Heart left ventricle (tissue), 13 donors: ENCODE results near the gene SFTPD.

Experiments
- POLR2A ChIP-seq, 2 donors: fragments of 450-650 bp; IDR thresholded peaks; one replicate each; pipeline ENCODE4 v1.6.1; 2017; ENCODE audit warnings: antibody characterized with exemption in 2 of 2, mild to moderate bottlenecking in 2 of 2, moderate library complexity in 2 of 2
- TF ChIP-seq, protein P1 (sequence below), 12 donors: fragments of 200-600 bp; sonication (generic) in 4 of 12; IDR thresholded peaks; one replicate each; pipeline versions ENCODE4 v1.5.0 to v1.8.0; 2018 to 2022; ENCODE audit warnings: antibody characterized with exemption in 12 of 12, mild to moderate bottlenecking in 5 of 12
- donor health status: ischemic (EF 13 %, LVEDD 7.1; RV severe dilation, severe dysfunction).
- donor health status: DM: no; HTN: yes; CAD: no.
- donor health status: DM: no; HTN: no; CAD: no.
- donor health status: ischemic (EF 25% LVEDD 6.9; RV normal size, moderate dysfunction).
- donor health status: ischemic (EF 25% LVEDD 5.7; RV mildly dilated, moderate dysfunction).
- donor health status: ischemic (EF 35%, LVEDD 5.7; RV mildly dilated, moderate dysfunction).
- donor health status: nonischemic (EF 11% LVEDD 7.7; RV severe dilation, severe dysfunction).
- donor health status: DM: yes; HTN: yes; CAD: no.
- donor health status: PGD.
- donor health status: ischemic (EF 29% LVEDD 5.4; RV normal size, mild dysfunction).
- donor health status: nonischemic (EF 23%, LVEDD 6.1; RV moderate dilation, normal function).

GRCh38 chr10:79976999-79977398, 28.1 kb upstream of the SFTPD start:
- TF ChIP-seq, protein P1, sequence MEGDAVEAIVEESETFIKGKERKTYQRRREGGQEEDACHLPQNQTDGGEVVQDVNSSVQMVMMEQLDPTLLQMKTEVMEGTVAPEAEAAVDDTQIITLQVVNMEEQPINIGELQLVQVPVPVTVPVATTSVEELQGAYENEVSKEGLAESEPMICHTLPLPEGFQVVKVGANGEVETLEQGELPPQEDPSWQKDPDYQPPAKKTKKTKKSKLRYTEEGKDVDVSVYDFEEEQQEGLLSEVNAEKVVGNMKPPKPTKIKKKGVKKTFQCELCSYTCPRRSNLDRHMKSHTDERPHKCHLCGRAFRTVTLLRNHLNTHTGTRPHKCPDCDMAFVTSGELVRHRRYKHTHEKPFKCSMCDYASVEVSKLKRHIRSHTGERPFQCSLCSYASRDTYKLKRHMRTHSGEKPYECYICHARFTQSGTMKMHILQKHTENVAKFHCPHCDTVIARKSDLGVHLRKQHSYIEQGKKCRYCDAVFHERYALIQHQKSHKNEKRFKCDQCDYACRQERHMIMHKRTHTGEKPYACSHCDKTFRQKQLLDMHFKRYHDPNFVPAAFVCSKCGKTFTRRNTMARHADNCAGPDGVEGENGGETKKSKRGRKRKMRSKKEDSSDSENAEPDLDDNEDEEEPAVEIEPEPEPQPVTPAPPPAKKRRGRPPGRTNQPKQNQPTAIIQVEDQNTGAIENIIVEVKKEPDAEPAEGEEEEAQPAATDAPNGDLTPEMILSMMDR (IDR thresholded peaks at IDR 0.05) = no peak
- TF ChIP-seq POLR2A (IDR thresholded peaks at IDR 0.05) = no peak
